HG02943 (cell line): Measurements from ENCODE around the gene ZIC5.
"Not testable (repeated sequence)": the region's sequence is repeated elsewhere in the genome, so short reads cannot be mapped to it uniquely, and the experiment has no call there.

Experiments
- ATAC-seq: cut with Tn5 transposase; IDR thresholded peaks from one replicate; pipeline ENCODE4 v1.9.1; 2021; ENCODE audit warnings: mild to moderate bottlenecking, low read depth, moderate library complexity; ENCODE audit not compliant: unreplicated experiment

Gene ZIC5

DNA sequence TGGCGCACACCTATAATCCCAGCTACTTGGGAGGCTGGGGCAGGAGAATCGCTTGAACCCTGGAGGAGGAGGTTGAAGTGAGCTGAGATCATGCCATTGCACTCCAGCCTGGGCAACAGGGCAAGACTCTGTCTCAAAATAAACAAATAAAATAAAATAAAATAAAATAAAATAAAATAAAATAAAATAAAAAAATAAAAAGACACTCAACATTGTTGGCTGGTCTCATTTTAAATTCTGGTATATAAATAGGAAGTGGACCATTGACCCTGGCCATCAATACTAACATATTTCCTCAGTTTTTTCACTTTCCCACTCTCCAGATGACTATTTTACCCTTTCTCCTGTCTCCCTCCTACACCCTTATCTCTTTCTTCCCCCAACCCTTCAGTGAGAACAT is 26.1 kb downstream of the ZIC5 start:
- not testable (repeated sequence) for ATAC-seq

DNA sequence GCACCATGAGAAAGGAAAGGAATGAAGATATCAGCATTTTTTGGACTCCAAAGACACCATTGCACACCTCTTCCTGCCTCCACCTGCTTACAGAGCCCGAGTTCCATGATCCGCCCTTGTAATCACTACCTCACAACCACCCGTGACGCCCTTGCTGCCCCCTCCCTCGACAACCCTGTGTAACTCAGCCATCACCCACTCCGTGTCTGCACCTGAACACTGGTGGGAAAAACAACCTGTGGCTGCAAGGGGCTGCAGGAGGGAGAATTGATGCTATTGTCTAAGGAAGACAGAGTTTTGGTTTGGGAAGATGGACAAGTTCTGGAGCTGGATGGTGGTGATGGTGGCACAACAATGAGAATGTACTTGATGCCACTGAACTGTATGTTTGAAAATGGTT is 27.0 kb downstream of the ZIC5 start:
- ATAC-seq, result no peak

DNA sequence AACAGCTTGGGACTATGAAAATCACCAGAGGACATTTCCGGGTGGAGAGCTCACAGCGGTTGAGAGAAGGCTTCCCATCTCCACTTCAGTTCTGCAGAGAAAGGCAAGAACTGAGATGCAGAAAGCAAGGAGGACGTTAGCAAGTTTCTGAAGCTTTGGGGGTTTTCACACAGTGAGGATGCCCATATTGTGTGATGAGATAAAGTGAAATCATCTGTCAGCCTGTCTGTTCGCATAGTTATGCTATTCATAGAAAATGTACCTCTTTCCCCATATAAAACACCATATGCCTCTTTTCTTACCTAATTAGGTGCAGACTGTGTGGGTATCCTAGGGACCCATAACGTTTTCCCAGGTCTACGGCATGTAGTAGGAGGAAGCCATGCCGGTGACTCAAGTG is 27.5 kb downstream of the ZIC5 start:
- ATAC-seq, result no peak

DNA sequence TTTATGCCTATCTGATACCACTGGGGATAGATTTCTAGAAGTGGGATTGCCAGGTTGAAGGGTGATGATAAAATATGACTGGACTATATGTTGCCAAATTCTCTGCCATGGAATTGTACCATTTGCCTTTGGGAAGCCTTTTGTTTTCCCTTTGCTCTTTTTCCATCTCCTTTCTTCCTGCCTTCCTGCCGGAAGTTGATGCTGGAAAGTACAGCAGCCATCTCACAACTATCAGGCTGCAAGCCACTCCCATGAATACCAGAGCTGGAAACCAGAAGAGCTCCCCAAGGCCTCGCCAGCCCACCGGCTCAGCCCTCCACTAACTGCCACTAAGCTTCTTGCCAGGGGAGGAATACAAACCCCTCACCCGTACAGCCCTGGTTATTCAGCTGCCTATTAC is 29.7 kb downstream of the ZIC5 start:
- ATAC-seq, result no peak

DNA sequence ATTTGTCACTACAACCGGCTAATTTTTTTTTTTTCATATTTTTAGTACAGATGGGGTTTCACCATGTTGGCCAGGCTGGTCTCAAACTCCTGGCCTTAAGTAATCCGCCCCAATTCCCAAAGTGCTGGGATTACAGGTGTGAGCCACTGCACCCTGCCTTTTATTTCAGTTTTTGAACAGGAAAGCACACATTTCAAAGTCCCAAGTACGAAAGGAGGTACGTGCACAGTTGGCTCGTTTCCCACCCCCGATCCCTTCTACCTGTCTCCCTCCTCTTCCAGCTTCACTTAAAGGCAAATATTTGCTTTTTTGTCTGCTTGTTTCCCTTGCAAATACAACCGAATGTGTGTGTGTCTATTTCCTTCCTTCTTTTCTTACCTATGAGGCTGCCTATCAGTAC is 30.5 kb downstream of the ZIC5 start:
- no peak for ATAC-seq

DNA sequence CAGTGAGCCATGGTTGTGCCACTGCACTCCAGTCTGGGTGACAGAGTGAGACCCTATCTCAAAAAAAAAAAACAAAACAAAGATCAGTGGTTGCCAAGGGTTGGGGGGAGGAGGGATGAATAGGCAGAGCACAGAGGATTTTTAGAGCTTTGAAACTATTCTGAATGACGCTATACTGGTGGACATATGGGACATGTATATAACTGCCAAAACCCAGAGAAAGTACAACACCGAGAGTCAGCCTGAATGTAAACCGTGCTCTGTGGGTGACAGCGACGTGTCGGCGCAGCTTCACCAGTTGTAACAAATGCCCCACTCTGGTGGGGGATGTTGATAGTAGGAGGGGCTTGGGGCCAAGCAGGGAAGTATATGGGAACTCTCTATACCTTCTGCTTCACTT is 32.9 kb downstream of the ZIC5 start:
- ATAC-seq, result no peak

DNA sequence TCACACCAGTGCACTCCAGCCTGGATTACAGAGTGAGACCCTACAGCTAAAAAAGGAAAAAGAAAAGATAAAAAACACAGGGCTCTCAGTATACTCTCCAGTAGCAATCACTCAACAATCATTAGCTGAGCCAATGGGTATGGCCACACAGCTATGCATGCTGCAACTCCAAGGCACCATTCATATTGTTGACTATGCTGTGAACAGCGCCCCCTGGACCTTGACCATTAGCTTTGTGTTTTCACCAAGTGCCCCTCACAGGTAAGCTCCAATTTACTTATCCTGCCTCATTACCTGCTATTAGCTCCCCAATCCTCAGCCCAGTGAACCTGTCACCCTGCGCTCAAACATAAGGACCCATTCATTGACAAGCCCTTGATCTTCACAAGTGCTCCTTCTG is 35.8 kb downstream of the ZIC5 start:
- no peak for ATAC-seq

DNA sequence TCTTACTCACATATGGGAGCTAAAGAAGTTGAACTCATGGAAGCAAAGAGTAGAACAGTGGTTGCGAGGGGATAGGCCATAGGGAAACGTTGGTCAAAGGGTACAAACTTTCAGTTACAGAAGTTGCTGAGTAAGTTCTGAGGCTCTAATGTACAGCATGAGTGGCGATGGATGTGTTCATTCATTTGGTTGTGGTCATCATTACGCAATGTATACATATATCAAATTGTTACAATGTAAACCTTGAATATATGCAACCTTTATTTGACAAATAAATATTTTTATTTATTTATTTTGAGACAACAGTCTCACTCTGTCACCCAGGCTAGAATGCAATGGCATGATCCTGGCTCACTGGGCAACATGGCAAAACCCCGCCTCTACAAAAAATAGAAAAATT is 38.7 kb downstream of the ZIC5 start:
- no peak for ATAC-seq

DNA sequence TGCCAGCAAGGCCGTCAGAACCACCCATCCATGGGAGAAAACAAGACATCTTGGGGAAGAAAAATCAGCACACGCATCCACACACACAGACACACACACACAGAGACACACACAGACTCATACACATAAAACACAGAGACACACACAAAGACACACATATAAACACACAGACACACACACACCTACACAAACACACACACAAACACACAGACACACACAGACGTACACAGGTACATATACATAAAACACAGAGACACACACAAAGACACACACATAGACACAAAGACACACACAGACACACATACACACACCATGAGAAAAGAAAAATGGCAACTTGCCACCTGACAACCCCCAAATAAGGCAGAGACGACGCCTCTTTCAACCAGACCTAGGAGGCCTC is 40.6 kb downstream of the ZIC5 start:
- ATAC-seq, result no peak

DNA sequence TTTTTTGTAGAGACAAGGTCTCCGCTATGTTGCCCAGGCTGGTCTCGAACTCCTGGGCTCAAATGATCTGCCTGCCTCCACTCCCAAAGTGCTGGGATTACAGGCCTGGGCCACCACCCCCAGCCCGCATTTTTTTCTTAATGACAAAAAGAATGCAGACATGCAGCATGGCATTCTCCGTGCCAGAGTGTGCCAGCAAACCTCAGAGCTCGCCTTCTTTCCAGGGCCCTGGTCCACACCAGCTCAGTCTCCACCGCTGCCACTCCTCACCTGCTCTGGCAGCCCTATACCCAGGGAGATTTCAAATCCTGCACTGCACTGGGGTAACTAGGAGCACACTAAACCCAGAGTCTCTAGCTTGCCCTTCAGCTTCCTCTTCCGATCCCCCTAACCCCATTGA is 41.7 kb downstream of the ZIC5 start:
- no peak for ATAC-seq

DNA sequence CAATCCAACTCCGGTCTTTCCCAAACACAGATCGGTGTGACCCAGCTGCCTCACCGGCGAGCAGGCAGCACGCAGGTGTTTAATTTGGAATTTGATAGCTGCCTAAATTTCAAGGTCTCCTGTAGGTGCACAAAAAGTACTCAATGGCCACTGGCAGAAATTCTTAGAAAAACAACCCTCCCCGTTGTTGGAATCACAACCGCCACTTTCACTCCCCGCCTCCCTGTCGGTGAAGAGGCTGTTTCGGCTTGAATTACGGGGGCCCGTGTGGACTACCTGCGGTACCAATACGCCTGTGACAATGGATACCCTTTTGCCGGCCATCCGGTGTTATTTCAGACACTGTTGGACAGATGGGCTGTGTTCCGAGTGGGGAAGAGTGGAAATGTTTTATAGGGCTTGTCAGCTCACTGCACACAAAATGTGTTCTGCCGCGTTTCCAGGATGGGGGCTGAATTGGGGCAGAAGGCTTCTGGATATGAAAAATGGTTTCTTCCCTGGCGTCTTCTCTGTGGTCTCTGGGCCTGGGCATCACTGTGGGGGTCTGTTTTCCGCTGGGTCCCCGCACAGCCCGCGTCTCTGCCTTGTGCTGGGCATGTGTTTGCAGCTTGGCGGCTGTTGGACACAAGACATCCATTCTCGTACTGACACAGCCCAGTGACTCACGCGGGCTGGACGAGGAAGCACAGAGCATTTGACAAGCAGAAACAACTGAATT is 45.4 kb downstream of the ZIC5 start:
- ATAC-seq, result no peak

DNA sequence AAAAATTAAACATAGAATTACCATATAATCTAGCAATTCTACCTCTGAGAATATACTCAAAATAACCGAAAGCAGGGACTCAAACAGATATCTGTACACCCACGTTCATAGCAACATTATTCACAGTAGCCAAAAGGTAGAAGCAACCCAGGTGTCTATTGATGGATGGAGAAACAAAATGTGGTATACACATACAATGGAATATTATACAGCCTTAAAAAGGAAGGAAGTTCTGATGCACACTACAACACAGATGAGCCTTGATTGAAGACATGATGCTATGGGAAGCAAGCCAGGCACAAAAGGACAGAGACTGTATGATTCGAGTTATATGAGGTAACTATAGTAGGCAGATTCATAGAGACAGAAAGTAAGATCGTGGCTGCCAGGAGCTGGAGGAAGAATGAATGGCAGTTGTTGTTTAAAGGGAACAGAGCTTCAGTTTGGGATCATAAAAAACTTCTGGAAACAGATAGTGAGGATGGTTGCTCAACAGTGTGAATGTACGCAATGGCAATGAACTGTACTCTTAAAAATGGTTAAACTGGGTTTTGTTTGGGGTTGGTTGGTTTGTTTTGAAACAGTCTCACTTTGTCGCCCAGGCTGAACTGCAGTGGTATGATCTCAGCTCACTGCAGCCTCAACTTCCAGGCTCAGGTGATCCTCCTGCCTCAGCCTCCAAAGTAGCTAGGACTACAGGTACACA is 47.5 kb downstream of the ZIC5 start:
- ATAC-seq, result no peak

DNA sequence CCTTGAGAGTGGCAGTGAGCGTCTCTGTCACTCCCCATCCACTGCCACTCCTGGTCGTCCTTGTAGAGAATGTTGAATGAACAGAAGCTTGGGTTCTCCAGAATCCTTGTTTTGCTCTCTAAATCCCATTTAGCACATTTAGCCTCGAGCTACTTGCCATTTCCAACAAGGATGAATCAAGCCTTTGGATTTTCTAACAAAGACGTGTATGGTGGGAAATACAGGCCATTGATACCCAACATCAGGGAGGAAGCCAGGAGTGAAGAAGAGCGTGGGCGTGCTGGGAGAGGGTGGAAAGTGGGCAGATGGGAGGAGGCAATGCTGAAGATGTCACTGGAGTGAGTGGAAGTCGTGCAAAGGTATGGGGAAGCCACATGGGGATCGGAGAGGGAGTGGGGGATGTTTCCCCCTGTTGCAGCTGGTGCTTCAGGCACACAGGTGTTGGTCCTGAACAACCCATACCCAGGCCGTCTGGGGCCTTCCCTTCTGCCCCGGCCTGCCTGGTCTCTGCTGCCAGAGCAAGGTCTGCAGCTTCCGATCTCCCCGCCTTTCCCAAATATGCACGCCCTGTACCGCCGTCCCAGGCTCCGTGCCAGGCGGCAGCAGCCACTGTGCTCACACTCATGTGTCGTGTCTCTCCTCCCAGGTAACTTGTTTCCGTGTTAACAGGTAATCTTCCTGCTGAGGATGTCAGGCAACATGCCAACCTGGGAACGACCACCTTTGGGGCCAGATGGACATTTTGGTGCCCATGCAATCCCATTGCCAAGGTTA is 48.7 kb downstream of the ZIC5 start:
- no peak for ATAC-seq

DNA sequence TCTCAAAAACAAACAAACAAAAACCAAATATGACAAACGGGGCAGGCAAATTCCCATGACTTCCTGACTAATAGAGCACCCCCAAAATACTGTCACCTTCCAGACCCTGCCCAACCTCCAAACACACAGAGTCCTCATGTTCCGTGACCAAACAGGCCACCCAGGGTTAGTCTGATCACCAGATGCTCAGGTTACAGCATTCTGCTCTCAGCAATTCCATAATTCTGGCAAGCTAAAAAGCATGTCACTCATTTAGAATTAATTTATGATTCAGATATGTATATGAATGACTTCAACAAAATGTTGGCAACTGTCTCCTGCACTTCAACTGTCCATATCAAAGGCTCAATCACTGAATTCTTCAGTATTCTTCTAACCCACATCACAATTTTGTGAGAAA is 52.4 kb downstream of the ZIC5 start:
- ATAC-seq, result no peak

DNA sequence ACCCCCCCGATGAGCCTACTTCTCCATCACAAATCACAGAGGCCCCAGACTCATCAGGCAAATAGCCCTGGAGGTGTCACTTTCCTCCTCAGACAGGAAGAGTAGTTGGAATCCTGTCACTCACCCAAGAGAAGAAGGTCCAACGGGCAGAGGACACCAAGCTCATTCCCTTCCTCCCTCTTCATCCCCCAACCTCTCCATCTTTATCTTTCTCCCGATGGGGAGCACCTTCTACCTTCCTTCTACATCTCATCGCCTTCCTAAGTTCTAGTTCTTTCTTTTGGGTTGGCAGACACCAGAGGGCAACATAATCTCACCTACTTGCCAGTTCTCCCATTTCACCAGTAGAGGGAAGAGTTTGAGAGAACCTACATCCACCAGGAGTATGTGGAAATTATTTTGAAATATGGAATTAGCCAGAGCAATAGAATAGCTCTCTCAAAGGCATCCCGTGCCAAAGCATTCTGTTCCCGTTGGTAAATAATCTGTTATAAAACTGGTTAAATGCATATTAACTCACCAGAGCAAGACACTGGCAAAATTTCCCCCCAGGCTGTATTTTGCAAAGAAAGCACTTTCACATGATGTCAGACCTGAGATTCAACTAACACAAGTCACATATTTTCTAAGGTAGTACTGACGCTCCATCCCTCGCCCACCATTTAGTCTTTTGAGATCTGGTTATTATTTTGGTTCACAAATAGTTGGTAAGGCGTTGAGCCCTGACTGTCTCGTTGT is 55.0 kb downstream of the ZIC5 start:
- ATAC-seq, result peak; percentile 86

DNA sequence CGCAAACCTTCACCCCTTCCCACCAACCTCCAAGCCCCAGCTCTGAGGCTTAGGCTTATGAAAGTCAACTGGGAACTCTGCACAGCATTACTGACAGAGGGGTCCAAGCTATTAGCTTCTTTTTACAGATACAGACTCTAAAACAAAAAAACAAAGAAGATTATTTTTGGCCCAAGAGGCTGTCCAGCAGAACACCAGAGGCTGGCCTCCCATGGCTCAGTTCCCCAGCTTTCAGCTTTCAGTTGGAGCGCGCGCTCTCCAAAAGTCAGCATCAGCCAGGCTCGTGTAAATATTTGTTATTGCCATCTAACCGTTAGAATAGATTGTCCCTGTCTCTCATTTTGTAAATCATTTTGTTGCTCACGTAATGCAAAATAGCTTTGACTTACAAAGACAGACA is 58.4 kb downstream of the ZIC5 start:
- no peak for ATAC-seq
